GM12873 (cell line): ENCODE results near the gene IKZF1.

Experiments used
- TF ChIP-seq, protein P1 (sequence below): IDR thresholded peaks from 2 replicates; pipeline ENCODE4 v1.5.1; 2012; ENCODE audit warnings: low read depth, mild to moderate bottlenecking, moderate library complexity, low read length, control low read depth; ENCODE audit not compliant: insufficient read depth; ENCODE audit errors: missing control alignments

IKZF1 gene

DNA sequence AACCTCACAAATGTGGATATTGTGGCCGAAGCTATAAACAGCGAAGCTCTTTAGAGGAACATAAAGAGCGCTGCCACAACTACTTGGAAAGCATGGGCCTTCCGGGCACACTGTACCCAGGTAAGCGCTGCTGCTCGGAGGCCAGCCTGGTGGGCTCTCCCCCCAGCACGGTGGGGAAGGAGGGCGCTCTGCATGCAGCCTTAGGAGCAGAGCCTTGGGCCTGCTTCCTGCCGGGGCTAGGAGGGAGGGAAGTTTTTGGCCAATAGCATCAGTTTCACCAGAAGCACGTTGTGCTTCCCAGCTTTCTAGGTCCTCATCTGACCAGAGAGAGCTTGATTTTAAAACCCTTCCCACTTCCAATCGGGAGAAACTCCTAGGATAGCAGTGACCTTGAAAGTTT lies 82.8 kb downstream of the IKZF1 start:
- TF ChIP-seq, protein P1, sequence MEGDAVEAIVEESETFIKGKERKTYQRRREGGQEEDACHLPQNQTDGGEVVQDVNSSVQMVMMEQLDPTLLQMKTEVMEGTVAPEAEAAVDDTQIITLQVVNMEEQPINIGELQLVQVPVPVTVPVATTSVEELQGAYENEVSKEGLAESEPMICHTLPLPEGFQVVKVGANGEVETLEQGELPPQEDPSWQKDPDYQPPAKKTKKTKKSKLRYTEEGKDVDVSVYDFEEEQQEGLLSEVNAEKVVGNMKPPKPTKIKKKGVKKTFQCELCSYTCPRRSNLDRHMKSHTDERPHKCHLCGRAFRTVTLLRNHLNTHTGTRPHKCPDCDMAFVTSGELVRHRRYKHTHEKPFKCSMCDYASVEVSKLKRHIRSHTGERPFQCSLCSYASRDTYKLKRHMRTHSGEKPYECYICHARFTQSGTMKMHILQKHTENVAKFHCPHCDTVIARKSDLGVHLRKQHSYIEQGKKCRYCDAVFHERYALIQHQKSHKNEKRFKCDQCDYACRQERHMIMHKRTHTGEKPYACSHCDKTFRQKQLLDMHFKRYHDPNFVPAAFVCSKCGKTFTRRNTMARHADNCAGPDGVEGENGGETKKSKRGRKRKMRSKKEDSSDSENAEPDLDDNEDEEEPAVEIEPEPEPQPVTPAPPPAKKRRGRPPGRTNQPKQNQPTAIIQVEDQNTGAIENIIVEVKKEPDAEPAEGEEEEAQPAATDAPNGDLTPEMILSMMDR, result no peak

DNA sequence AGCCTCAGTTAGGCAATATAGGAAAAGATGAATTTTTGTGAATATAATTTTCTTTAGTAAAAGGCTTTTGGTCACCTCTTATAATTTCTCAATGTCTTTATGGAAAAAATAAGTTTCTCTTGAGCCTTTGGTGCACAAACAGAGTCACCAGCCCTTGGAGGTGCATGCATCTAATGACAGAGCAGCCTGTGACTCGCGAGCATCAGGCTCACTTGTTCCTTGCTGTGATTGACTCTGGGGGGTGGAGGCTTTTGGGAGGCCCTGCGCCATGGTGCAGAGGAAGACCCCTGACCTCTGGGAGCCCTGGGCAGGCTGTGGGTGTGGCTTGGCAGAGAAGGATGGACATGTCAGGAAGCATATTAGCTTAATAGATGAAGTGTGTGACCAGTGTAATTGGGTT lies 85.4 kb downstream of the IKZF1 start:
- TF ChIP-seq, protein P1, result no peak

DNA sequence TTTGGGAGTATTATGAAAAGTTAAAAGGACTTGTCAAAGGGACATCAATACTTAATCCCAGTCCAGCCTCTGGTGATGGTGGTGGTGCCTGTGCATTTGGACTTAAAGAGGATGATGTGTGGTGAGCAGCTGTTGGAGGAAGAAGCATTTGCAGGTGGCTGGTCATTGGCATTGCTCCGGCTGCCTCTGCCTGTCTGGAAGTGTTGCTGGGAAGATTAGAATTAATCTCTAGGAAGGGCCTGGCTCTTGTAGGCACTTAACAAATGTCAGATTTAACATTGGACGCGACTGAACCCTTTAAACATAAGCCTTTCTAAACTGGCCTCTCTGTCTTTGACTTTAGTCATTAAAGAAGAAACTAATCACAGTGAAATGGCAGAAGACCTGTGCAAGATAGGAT lies 86.9 kb downstream of the IKZF1 start:
- TF ChIP-seq, protein P1, result no peak

DNA sequence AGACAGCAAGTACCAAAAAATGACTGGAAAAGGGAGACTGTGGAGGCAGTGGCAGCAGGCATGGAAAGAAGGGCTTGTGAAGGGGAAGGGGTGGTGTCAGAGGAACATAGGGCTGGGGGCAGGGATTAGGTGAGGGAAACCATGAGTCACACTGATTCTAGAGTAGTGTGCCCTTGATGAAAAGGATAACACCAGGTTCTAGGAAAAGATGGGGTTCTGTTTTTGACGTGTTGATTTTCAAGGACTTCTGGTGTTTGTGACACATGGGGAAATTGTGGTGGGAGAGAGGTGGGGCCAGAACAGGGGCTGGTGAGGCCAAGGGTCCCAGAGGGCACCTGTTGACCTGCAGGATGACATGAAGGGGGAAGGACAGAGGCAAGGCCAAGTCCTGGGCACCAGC lies 88.6 kb downstream of the IKZF1 start:
- TF ChIP-seq, protein P1, result no peak

DNA sequence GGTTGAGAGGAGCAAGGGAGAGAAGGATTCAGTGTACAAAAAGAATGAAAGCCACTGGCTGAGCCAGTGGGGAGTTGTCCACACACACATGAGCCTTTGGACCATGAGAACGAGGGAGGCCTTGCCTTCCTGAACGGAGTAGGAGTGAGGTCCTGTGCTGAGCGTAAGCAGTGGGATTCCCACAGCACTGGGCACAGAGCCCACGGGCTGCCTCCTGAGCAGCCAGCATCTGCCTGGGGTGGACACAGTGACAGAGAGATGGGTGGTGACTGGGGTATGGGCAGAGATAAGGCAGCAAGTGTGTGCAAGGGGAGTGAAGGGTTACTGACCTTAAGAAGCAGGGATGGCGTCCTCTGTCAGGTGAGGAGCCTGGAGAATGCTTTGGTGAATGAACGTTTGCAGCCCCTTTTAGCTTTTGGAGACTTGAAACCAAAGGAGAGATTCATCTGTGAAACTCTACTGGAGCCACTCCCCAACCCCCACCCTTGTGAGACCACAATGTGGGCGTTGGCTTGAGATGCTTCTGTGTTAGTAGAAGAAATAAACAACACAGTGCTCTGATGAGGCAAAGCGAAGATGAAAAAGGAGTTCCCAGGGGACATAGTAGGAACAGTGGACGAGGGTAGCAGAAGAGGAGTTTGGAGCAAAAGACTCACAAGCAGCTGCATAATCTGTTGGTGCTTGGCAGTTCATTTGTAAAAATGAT lies 89.2 kb downstream of the IKZF1 start:
- TF ChIP-seq, protein P1, result no peak

DNA sequence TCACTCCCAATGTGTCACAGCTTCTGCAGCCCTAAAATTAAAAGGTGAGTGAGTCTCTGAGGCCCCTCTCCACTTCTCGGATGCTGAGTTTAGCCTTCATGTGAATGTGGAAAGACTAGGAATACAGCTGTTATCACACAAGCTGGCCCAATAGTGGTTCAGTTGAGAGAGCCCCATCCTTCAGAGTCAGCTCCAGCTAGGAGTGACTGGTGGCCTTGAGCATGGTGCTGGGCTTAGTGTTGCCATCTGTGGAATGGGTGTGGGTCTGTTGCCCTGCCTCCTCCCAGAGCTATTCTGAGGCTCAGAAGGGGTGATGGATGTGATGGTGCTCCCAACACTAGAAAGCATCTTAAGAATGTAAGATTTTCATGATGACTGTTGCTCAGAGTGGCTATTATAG lies 89.8 kb downstream of the IKZF1 start:
- TF ChIP-seq, protein P1, result no peak

DNA sequence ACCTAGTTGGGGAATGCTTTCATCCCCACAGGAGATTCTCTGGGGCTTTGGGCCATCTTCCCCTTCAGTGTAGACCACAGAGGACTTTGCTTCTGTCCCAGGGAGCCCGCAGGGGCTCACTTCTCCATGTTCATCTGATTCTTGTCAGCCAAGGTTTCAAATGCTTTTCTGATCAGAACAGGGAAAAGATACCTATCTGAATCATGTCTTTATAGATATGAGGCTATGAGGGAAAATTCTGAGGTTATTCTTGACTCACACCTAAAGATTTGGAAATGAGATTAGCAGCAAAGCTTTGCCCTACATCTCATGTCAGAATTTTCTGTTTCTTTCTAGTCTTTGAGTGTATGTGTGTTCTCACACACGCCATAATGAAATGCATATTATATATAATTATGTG lies 92.3 kb downstream of the IKZF1 start:
- TF ChIP-seq, protein P1, result no peak
